WTC11 (cell line): ENCODE measurements around the gene ATG101. TPM values are rescaled to one million over a fixed set of nuclear protein-coding genes. Genes with fewer than 3 reads are reported as not detected.

Experiments
- ATAC-seq: fragments of 200-7000 bp; cut with Tn5 transposase; 2 replicates; pipeline ENCODE4 v1.10.0; 2021; ENCODE audit warnings: mild to moderate bottlenecking, moderate library complexity
- CTCF ChIA-PET: fragments of 300-600 bp; sonication (Branson Sonifier 250); formaldehyde crosslinking; loops from one replicate; lab custom pipeline; 2021; ENCODE audit warnings: antibody characterized with exemption; lab: Charles Lee
- POLR2A ChIA-PET: fragments of 350-600 bp; sonication (Branson Sonifier 250); formaldehyde crosslinking; loops from one replicate; lab custom pipeline; 2021; ENCODE audit warnings: antibody characterized with exemption; lab: Charles Lee
- DNase-seq: peaks from one replicate; pipeline ENCODE4 v3.0.0; 2021; ENCODE audit warnings: low spot score
- H3K27ac Mint-ChIP-seq: 2 replicates; pipeline ENCODE4 v1.8.0; 2021; ENCODE audit warnings: mixed read lengths
- H3K27me3 Mint-ChIP-seq: 2 replicates; pipeline ENCODE4 v1.8.0; 2021; ENCODE audit warnings: low read depth, mild to moderate bottlenecking, moderate library complexity, mixed read lengths
- H3K36me3 Mint-ChIP-seq: 2 replicates; pipeline ENCODE4 v1.8.0; 2021; ENCODE audit warnings: mixed read lengths
- H3K4me1 Mint-ChIP-seq: 2 replicates; pipeline ENCODE4 v1.8.0; 2022; ENCODE audit warnings: mixed read lengths
- H3K4me3 Mint-ChIP-seq: 2 replicates; pipeline ENCODE4 v1.8.0; 2021; ENCODE audit warnings: mild to moderate bottlenecking, moderate library complexity, mixed read lengths
- H3K9me3 Mint-ChIP-seq: 2 replicates; pipeline ENCODE4 v1.8.0; 2021; ENCODE audit warnings: mixed read lengths
- CREB1 ChIP-seq: sonication (generic); formaldehyde crosslinking; IDR thresholded peaks from 2 replicates; pipeline ENCODE4 v1.8.0; 2023; ENCODE audit warnings: mild to moderate bottlenecking, missing genetic modification reagents
- E2F4 ChIP-seq: sonication (generic); formaldehyde crosslinking; IDR thresholded peaks from 2 replicates; pipeline ENCODE4 v1.8.1; 2022; ENCODE audit warnings: low read depth, mild to moderate bottlenecking, moderate library complexity, missing genetic modification reagents, borderline replicate concordance
- ELF4 ChIP-seq: sonication (generic); formaldehyde crosslinking; IDR thresholded peaks from 2 replicates; pipeline ENCODE4 v1.8.1; 2022; ENCODE audit warnings: low read depth, mild to moderate bottlenecking, moderate library complexity, missing genetic modification reagents
- ETV6 ChIP-seq: sonication (generic); formaldehyde crosslinking; IDR thresholded peaks from 2 replicates; pipeline ENCODE4 v1.8.1; 2022; ENCODE audit warnings: mild to moderate bottlenecking, missing genetic modification reagents
- FOXK1 ChIP-seq: sonication (generic); formaldehyde crosslinking; IDR thresholded peaks from 2 replicates; pipeline ENCODE4 v1.8.0; 2022; ENCODE audit warnings: mild to moderate bottlenecking, moderate library complexity, missing genetic modification reagents
- FOXP1 ChIP-seq: sonication (generic); formaldehyde crosslinking; IDR thresholded peaks from 2 replicates; pipeline ENCODE4 v1.8.0; 2022; ENCODE audit warnings: missing genetic modification reagents, mild to moderate bottlenecking, moderate library complexity, borderline replicate concordance
- GTF2I ChIP-seq: fragments of 250-450 bp; sonication (Bioruptor Pico); conservative IDR thresholded peaks from 2 replicates; pipeline ENCODE4 v1.4.0; 2021; ENCODE audit warnings: mild to moderate bottlenecking
- JAZF1 ChIP-seq: fragments of 250-450 bp; sonication (Bioruptor Pico); IDR thresholded peaks from 2 replicates; pipeline ENCODE4 v1.9.0; 2021; ENCODE audit warnings: moderate library complexity, mild to moderate bottlenecking, inconsistent platforms
- NFYB ChIP-seq: sonication (generic); formaldehyde crosslinking; conservative IDR thresholded peaks from 2 replicates; pipeline ENCODE4 v1.8.0; 2022; ENCODE audit warnings: low read depth, missing genetic modification reagents
- NR3C1 ChIP-seq: sonication (generic); formaldehyde crosslinking; conservative IDR thresholded peaks from 2 replicates; pipeline ENCODE4 v1.8.1; 2023; ENCODE audit warnings: low read depth, mild to moderate bottlenecking, missing genetic modification reagents
- OVOL2 ChIP-seq: fragments of 250-450 bp; sonication (Bioruptor Pico); IDR thresholded peaks from 2 replicates; pipeline ENCODE4 v1.9.0; 2021; ENCODE audit warnings: mild to moderate bottlenecking, borderline replicate concordance
- RELA ChIP-seq: sonication (generic); formaldehyde crosslinking; IDR thresholded peaks from 2 replicates; pipeline ENCODE4 v1.8.1; 2022; ENCODE audit warnings: missing genetic modification reagents, mild to moderate bottlenecking, borderline replicate concordance
- RORB ChIP-seq: fragments of 250-450 bp; sonication (Bioruptor Pico); IDR thresholded peaks from 2 replicates; pipeline ENCODE4 v1.9.0; 2021; ENCODE audit warnings: mild to moderate bottlenecking
- SP1 ChIP-seq: sonication (generic); formaldehyde crosslinking; conservative IDR thresholded peaks from 2 replicates; pipeline ENCODE4 v1.8.1; 2022; ENCODE audit warnings: missing genetic modification reagents
- TEAD4 ChIP-seq: sonication (generic); formaldehyde crosslinking; IDR thresholded peaks from 2 replicates; pipeline ENCODE4 v1.8.0; 2022; ENCODE audit warnings: mild to moderate bottlenecking, missing genetic modification reagents
- USF1 ChIP-seq: sonication (generic); formaldehyde crosslinking; IDR thresholded peaks from 2 replicates; pipeline ENCODE4 v1.8.0; 2022; ENCODE audit warnings: mild to moderate bottlenecking, missing genetic modification reagents
- ZNF121 ChIP-seq: sonication (generic); formaldehyde crosslinking; IDR thresholded peaks from 2 replicates; pipeline ENCODE4 v1.8.0; 2023; ENCODE audit warnings: missing genetic modification reagents
- ZNF138 ChIP-seq: sonication (generic); formaldehyde crosslinking; conservative IDR thresholded peaks from 2 replicates; pipeline ENCODE4 v1.8.1; 2022; ENCODE audit warnings: mild to moderate bottlenecking, moderate library complexity, missing genetic modification reagents
- ZNF416 ChIP-seq: fragments of 250-450 bp; sonication (Bioruptor Pico); IDR thresholded peaks from 2 replicates; pipeline ENCODE4 v1.9.0; 2021; ENCODE audit warnings: mild to moderate bottlenecking, inconsistent platforms
- total RNA-seq: library from RNA; stranded (reverse); gene quantifications from 3 replicates; pipeline ENCODE4 v1.2.3, GENCODE V29; 2021
- TF ChIP-seq, protein P1 (sequence below): fragments of 250-450 bp; sonication (Bioruptor Pico); IDR thresholded peaks from 2 replicates; pipeline ENCODE4 v1.9.0; 2021; ENCODE audit warnings: mild to moderate bottlenecking
- TF ChIP-seq, protein P2 (sequence below): fragments of 200-600 bp; IDR thresholded peaks from 2 replicates; pipeline ENCODE4 v1.8.0; 2022; ENCODE audit warnings: antibody characterized with exemption
- TF ChIP-seq, protein P3 (sequence below): fragments of 250-450 bp; sonication (Bioruptor Pico); conservative IDR thresholded peaks from 2 replicates; pipeline ENCODE4 v1.9.0; 2021; ENCODE audit warnings: mild to moderate bottlenecking
- TF ChIP-seq, protein P4 (sequence below): sonication (generic); formaldehyde crosslinking; IDR thresholded peaks from 2 replicates; pipeline ENCODE4 v1.8.0; 2022; ENCODE audit warnings: mild to moderate bottlenecking, missing genetic modification reagents

ATG101 gene
- total RNA-seq, 1 experiment from 2014 or later: 52.1 TPM

GRCh38 chr12:52020539-52021336 is 49.0 kb upstream of the ATG101 start (continued):
- TF ChIP-seq, protein P1, sequence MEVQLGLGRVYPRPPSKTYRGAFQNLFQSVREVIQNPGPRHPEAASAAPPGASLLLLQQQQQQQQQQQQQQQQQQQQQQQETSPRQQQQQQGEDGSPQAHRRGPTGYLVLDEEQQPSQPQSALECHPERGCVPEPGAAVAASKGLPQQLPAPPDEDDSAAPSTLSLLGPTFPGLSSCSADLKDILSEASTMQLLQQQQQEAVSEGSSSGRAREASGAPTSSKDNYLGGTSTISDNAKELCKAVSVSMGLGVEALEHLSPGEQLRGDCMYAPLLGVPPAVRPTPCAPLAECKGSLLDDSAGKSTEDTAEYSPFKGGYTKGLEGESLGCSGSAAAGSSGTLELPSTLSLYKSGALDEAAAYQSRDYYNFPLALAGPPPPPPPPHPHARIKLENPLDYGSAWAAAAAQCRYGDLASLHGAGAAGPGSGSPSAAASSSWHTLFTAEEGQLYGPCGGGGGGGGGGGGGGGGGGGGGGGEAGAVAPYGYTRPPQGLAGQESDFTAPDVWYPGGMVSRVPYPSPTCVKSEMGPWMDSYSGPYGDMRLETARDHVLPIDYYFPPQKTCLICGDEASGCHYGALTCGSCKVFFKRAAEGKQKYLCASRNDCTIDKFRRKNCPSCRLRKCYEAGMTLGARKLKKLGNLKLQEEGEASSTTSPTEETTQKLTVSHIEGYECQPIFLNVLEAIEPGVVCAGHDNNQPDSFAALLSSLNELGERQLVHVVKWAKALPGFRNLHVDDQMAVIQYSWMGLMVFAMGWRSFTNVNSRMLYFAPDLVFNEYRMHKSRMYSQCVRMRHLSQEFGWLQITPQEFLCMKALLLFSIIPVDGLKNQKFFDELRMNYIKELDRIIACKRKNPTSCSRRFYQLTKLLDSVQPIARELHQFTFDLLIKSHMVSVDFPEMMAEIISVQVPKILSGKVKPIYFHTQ (CRISPR knock-in tag): no peak
- TF ChIP-seq TEAD4 (CRISPR knock-in tag) (no peak), GTF2I (CRISPR knock-in tag) (no peak), FOXK1 (CRISPR knock-in tag) (no peak), E2F4 (CRISPR knock-in tag) (no peak), NR3C1 (CRISPR knock-in tag) (no peak), OVOL2 (CRISPR knock-in tag) (no peak), ZNF416 (CRISPR knock-in tag) (no peak), RORB (CRISPR knock-in tag) (no peak), FOXP1 (CRISPR knock-in tag) (no peak), SP1 (0 out of 2 replicates have a peak, but pooled peaks have one; percentile 27)
- TF ChIP-seq, protein P2, sequence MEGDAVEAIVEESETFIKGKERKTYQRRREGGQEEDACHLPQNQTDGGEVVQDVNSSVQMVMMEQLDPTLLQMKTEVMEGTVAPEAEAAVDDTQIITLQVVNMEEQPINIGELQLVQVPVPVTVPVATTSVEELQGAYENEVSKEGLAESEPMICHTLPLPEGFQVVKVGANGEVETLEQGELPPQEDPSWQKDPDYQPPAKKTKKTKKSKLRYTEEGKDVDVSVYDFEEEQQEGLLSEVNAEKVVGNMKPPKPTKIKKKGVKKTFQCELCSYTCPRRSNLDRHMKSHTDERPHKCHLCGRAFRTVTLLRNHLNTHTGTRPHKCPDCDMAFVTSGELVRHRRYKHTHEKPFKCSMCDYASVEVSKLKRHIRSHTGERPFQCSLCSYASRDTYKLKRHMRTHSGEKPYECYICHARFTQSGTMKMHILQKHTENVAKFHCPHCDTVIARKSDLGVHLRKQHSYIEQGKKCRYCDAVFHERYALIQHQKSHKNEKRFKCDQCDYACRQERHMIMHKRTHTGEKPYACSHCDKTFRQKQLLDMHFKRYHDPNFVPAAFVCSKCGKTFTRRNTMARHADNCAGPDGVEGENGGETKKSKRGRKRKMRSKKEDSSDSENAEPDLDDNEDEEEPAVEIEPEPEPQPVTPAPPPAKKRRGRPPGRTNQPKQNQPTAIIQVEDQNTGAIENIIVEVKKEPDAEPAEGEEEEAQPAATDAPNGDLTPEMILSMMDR: peak; percentile 78
- TF ChIP-seq, protein P3, sequence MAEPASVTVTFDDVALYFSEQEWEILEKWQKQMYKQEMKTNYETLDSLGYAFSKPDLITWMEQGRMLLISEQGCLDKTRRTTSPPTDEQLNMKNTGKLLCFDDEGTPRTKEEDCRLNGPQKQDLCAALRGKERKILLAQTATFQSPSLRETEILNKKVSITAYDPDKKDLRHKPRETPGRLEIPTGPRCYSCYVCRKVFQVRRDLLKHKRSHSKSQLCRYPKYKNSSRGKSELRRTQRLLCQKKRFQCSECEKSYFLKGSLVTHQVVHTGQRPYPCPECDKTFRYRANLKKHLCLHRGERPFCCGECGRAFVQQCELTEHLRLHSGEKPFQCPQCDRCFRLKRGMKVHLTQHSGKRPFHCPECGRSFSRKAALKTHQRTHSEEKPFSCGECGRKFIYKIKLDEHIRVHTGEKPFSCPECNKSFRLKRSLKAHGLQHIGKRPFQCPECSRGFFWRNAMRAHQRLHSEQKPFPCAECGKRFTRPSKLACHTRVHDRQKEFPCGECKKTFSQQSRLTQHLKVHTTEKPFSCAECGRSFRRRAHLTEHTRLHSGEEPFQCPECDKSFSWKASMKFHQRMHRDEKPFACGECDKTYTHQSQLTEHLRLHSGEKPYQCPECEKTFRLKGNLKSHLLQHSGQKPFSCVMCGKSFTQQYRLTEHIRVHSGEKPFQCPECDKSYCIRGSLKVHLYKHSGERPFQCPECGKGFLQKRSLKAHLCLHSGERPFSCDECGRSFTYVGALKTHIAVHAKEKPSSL (CRISPR knock-in tag): no peak

DNA sequence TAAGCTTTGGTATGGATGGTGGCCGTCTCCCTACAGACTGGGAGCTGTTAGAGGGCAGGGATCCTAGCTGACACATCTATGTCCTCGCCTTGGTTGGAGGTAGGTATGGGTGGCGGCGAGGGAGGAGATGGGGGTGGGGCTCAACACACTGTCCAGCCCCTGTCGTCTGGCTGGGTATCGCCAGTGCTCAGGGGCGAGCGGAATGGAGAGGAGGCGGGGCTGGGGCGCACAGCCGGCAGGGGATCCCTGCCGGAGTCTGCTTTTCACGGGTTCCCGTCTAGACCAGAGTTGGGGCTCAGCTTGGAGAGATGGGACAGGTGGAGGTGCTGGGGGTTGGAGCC is 47.0 kb upstream of the ATG101 start:
- ATAC-seq: peak; percentile 40
- Mint-ChIP-seq H3K4me1 (peaks cover 35% of the 10 kb centered on the region), H3K36me3 (no peaks in the 10 kb centered on the region), H3K27me3 (peaks cover 46% of the 10 kb centered on the region), H3K9me3 (no peaks in the 10 kb centered on the region), H3K4me3 (peak overlapping the region; percentile 70), H3K27ac (no peak overlapping the region)
- ChIA-PET CTCF (interaction anchor here (0.7 to 21.1 kb wide), 33 partner anchors 10 to 235 kb away, joined by 3 to 1431 read pairs (median 9); partner anchors contain the start of genes ACVRL1, ATG101, NR4A1 and SMIM41), POLR2A (interaction anchor here (0.8 to 1.9 kb wide), 5 partner anchors 10 to 30 kb away, joined by 3 to 8 read pairs (median 7); no protein-coding TSS in a partner anchor)
- peak; percentile 63 for DNase-seq
- TF ChIP-seq CREB1 (CRISPR knock-in tag) (no peak), ETV6 (CRISPR knock-in tag) (no peak), RELA (CRISPR knock-in tag) (no peak), NFYB (no peak), ELF4 (CRISPR knock-in tag) (no peak), JAZF1 (CRISPR knock-in tag) (no peak), USF1 (CRISPR knock-in tag) (no peak), ZNF138 (no peak), FOXK1 (CRISPR knock-in tag) (no peak), ZNF121 (no peak), FOXP1 (CRISPR knock-in tag) (no peak)
- TF ChIP-seq, protein P4, sequence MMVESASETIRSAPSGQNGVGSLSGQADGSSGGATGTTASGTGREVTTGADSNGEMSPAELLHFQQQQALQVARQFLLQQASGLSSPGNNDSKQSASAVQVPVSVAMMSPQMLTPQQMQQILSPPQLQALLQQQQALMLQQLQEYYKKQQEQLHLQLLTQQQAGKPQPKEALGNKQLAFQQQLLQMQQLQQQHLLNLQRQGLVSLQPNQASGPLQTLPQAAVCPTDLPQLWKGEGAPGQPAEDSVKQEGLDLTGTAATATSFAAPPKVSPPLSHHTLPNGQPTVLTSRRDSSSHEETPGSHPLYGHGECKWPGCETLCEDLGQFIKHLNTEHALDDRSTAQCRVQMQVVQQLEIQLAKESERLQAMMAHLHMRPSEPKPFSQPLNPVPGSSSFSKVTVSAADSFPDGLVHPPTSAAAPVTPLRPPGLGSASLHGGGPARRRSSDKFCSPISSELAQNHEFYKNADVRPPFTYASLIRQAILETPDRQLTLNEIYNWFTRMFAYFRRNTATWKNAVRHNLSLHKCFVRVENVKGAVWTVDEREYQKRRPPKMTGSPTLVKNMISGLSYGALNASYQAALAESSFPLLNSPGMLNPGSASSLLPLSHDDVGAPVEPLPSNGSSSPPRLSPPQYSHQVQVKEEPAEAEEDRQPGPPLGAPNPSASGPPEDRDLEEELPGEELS (CRISPR knock-in tag): no peak
- TF ChIP-seq, protein P2: no peak
